HepG2 (cell line): ENCODE results near the gene CHST4. TPM values are rescaled to one million over a fixed set of nuclear protein-coding genes. Genes with fewer than 3 reads are reported as not detected.
A peak's percentile ranks its signal among the peaks of the same experiment; 100 is the strongest.

Experiments used
- ADNP ChIP-seq: sonication (generic); formaldehyde crosslinking; IDR thresholded peaks from 2 replicates; pipeline ENCODE4 v1.4.0; 2020; ENCODE audit warnings: missing genetic modification reagents
- AFF4 ChIP-seq: sonication (generic); formaldehyde crosslinking; IDR thresholded peaks from 2 replicates; pipeline ENCODE4 v1.4.0; 2020; ENCODE audit warnings: missing genetic modification reagents
- CCAR2 ChIP-seq: fragments of 200-400 bp; formaldehyde crosslinking; optimal IDR thresholded peaks from 2 replicates; pipeline ENCODE3; 2018; ENCODE audit warnings: low read depth, mild to moderate bottlenecking, low read length, moderate library complexity
- CREB3 ChIP-seq: sonication (generic); formaldehyde crosslinking; IDR thresholded peaks from 2 replicates; pipeline ENCODE4 v1.5.0; 2020; ENCODE audit warnings: missing genetic modification reagents
- GABPB1 ChIP-seq: IDR thresholded peaks from 2 replicates; pipeline ENCODE4 v1.6.1; 2016; ENCODE audit warnings: mild to moderate bottlenecking, missing genetic modification reagents, moderate library complexity, missing compliant biosample characterization
- HOXD1 ChIP-seq: sonication (generic); formaldehyde crosslinking; IDR thresholded peaks from 2 replicates; pipeline ENCODE4 v1.5.0; 2020; ENCODE audit warnings: missing genetic modification reagents
- IRF2 ChIP-seq: IDR thresholded peaks from 2 replicates; pipeline ENCODE4 v1.6.1; 2018; ENCODE audit warnings: missing genetic modification reagents, missing compliant biosample characterization
- MLXIP ChIP-seq: sonication (generic); formaldehyde crosslinking; IDR thresholded peaks from 2 replicates; pipeline ENCODE4 v1.9.0; 2021; ENCODE audit warnings: missing genetic modification reagents, borderline replicate concordance
- POGZ ChIP-seq: sonication (generic); formaldehyde crosslinking; IDR thresholded peaks from 2 replicates; pipeline ENCODE4 v1.4.0; 2020; ENCODE audit warnings: mild to moderate bottlenecking, missing genetic modification reagents
- RORA ChIP-seq: sonication (generic); formaldehyde crosslinking; IDR thresholded peaks from 2 replicates; pipeline ENCODE4 v1.5.0; 2020; ENCODE audit warnings: mild to moderate bottlenecking, missing genetic modification reagents, moderate library complexity
- YY1 ChIP-seq: IDR thresholded peaks from 2 replicates; pipeline ENCODE4 v1.6.1; 2011; ENCODE audit warnings: low read length, low read depth, moderate library complexity, mild to moderate bottlenecking; ENCODE audit not compliant: insufficient read depth, insufficient replicate concordance
- ZKSCAN1 ChIP-seq: fragments of 150-350 bp; IDR thresholded peaks from 2 replicates; pipeline ENCODE4 v1.6.1; 2014; ENCODE audit warnings: low read length
- ZNF3 ChIP-seq: IDR thresholded peaks from 2 replicates; pipeline ENCODE4 v1.7.0; 2017; ENCODE audit warnings: inconsistent platforms
- ZNF431 ChIP-seq: sonication (generic); formaldehyde crosslinking; IDR thresholded peaks from 2 replicates; pipeline ENCODE4 v1.9.0; 2022; ENCODE audit warnings: missing genetic modification reagents, low read depth, mild to moderate bottlenecking, borderline replicate concordance
- ZNF512B ChIP-seq: sonication (generic); formaldehyde crosslinking; IDR thresholded peaks from 2 replicates; pipeline ENCODE4 v1.5.1; 2020; ENCODE audit warnings: missing genetic modification reagents, mild to moderate bottlenecking, borderline replicate concordance
- ZNF629 ChIP-seq: sonication (generic); formaldehyde crosslinking; conservative IDR thresholded peaks from 2 replicates; pipeline ENCODE4 v1.5.0; 2020; ENCODE audit warnings: missing genetic modification reagents
- polyA plus RNA-seq, 8 experiments: library from polyadenylated mRNA; depleted of rRNA in 3 of 8; stranded (reverse) in 7 of 8; unstranded in 1 of 8; fragments of >200 nt; fragmentation: Illumina TruSeq in 4 of 8; extraction: Trizol in 4 of 8; gene quantifications; 2 replicates each; pipeline versions ENCODE4 v1.2.1 to v1.2.3, GENCODE V29; 2011 to 2016; ENCODE audit warnings: low read depth in 4 of 8, missing spikeins in 1 of 8, mixed read lengths in 1 of 8; ENCODE audit not compliant: insufficient read depth in 1 of 8
- total RNA-seq, 5 experiments: library from RNA; depleted of rRNA; stranded (reverse); fragments of >200 nt; fragmentation: Illumina TruSeq; extraction: Trizol; gene quantifications; 2 replicates each; pipeline ENCODE4 v1.2.3, GENCODE V29; 2016; ENCODE audit warnings: low read depth in 1 of 5
- TF ChIP-seq, protein P1 (sequence below): sonication (generic); formaldehyde crosslinking; IDR thresholded peaks from 2 replicates; pipeline ENCODE4 v1.5.1; 2020; ENCODE audit warnings: missing genetic modification reagents, mild to moderate bottlenecking, borderline replicate concordance

CHST4 gene
- total and polyA plus RNA-seq, 2 of the 13 experiments (the other 11 are each of a cell fraction or from before 2014, with no cell fraction given) = not detected

- no peak for TF ChIP-seq CREB3 (CRISPR knock-in tag)
- peak; percentile 64 for TF ChIP-seq POGZ
- no peak for TF ChIP-seq AFF4 (CRISPR knock-in tag)
- no peak for TF ChIP-seq RORA (CRISPR knock-in tag)
- TF ChIP-seq, protein P1, sequence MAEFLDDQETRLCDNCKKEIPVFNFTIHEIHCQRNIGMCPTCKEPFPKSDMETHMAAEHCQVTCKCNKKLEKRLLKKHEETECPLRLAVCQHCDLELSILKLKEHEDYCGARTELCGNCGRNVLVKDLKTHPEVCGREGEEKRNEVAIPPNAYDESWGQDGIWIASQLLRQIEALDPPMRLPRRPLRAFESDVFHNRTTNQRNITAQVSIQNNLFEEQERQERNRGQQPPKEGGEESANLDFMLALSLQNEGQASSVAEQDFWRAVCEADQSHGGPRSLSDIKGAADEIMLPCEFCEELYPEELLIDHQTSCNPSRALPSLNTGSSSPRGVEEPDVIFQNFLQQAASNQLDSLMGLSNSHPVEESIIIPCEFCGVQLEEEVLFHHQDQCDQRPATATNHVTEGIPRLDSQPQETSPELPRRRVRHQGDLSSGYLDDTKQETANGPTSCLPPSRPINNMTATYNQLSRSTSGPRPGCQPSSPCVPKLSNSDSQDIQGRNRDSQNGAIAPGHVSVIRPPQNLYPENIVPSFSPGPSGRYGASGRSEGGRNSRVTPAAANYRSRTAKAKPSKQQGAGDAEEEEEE (CRISPR knock-in tag) = no peak
- TF ChIP-seq ZKSCAN1 = no peak
- TF ChIP-seq ZNF3 = no peak
- no peak for TF ChIP-seq ADNP
- TF ChIP-seq HOXD1 (CRISPR knock-in tag) = no peak
- TF ChIP-seq ZNF431 = no peak
- peak; percentile 47; the same call in 1 of the 2 replicates for TF ChIP-seq IRF2
- peak; percentile 25; the same call in 1 of the 2 replicates for TF ChIP-seq GABPB1 (CRISPR knock-in tag)
- peak; percentile 40; the same call in 1 of the 2 replicates for TF ChIP-seq MLXIP (CRISPR knock-in tag)
- no peak for TF ChIP-seq YY1
- no peak for TF ChIP-seq ZNF629 (CRISPR knock-in tag)
- no peak for TF ChIP-seq CCAR2
- no peak for TF ChIP-seq ZNF512B
Measured at GRCh38 chr16:71572497-71573116, 46.4 kb downstream of the CHST4 start (continued).
